B cell (primary cell): ENCODE data around the gene NOL4L. TPM values are rescaled to one million over a fixed set of nuclear protein-coding genes. Genes with fewer than 3 reads are reported as not detected.

Experiments used
- ATAC-seq: fragments of 200-7000 bp; cut with Tn5 transposase; one replicate; pipeline ENCODE4 v1.10.0; 2021; ENCODE audit warnings: low read depth, mild to moderate bottlenecking, moderate number of reproducible peaks, moderate library complexity
- CTCF ChIA-PET: fragments of 350-600 bp; sonication (Branson Sonifier 250); formaldehyde crosslinking; loops from one replicate; lab custom pipeline; 2021; ENCODE audit warnings: antibody characterized with exemption, inconsistent platforms; lab: Charles Lee
- POLR2A ChIA-PET: fragments of 350-600 bp; sonication (Branson Sonifier 250); formaldehyde crosslinking; loops from one replicate; lab custom pipeline; 2021; ENCODE audit warnings: antibody characterized with exemption; lab: Charles Lee
- DNase-seq: peaks from one replicate; pipeline ENCODE4 v3.0.0; 2013
- H2AFZ ChIP-seq: 2 replicates; pipeline ENCODE4 v1.6.1; 2012; ENCODE audit warnings: mild to moderate bottlenecking, low read depth, low read length; ENCODE audit not compliant: insufficient read depth, poor library complexity, severe bottlenecking
- H3K27ac ChIP-seq, 2 donors: 1 replicate in 1 of 2; 2 replicates in 1 of 2; pipeline ENCODE4 v1.5.1; 2012 to 2013; ENCODE audit warnings: low read length in 2 of 2, mild to moderate bottlenecking in 2 of 2, moderate library complexity in 1 of 2
- H3K27me3 ChIP-seq, 4 experiments: fragments of 200-600 bp in 1 of 4; sonication (generic) in 1 of 4; replicated peaks in 1 of 4; 1 replicate in 2 of 4; 2 replicates in 2 of 4; pipeline versions ENCODE4 v1.6.1 to v1.7.0; 2013 to 2016; ENCODE audit warnings: low read length in 3 of 4, mild to moderate bottlenecking in 2 of 4, mixed read lengths in 1 of 4, moderate library complexity in 1 of 4; ENCODE audit not compliant: insufficient read depth in 4 of 4, control insufficient read depth in 3 of 4; ENCODE audit errors: control extremely low read depth in 1 of 4
- H3K36me3 ChIP-seq, 2 experiments: replicated peaks in 1 of 2; 1 replicate in 1 of 2; 2 replicates in 1 of 2; pipeline versions ENCODE4 v1.6.1 to v1.7.1; 2013; ENCODE audit warnings: low read length in 1 of 2; ENCODE audit not compliant: insufficient read depth in 2 of 2, control insufficient read depth in 1 of 2; ENCODE audit errors: control extremely low read depth in 1 of 2, extremely low read depth in 1 of 2
- H3K4me1 ChIP-seq, 2 donors: fragments of 200-600 bp in 1 of 2; sonication (generic) in 1 of 2; 1 replicate in 1 of 2; 2 replicates in 1 of 2; pipeline versions ENCODE4 v1.5.1 to v1.6.1; 2013 to 2017; ENCODE audit warnings: low read length in 2 of 2; ENCODE audit not compliant: control insufficient read depth in 2 of 2, insufficient read depth in 2 of 2
- H3K4me2 ChIP-seq: replicated peaks from 2 replicates; pipeline ENCODE3; 2012; ENCODE audit warnings: mild to moderate bottlenecking, low read depth, low read length; ENCODE audit not compliant: poor library complexity, severe bottlenecking
- H3K4me3 ChIP-seq, 5 experiments: fragments of 200-600 bp in 1 of 5; sonication (generic) in 1 of 5; 1 replicate in 3 of 5; 2 replicates in 2 of 5; pipeline versions ENCODE4 v1.5.1 to v1.7.0; 2011 to 2016; ENCODE audit warnings: low read length in 4 of 5, mild to moderate bottlenecking in 4 of 5, low read depth in 2 of 5, control low read depth in 1 of 5, moderate library complexity in 1 of 5; ENCODE audit not compliant: insufficient read depth in 1 of 5; ENCODE audit errors: control extremely low read depth in 1 of 5, extremely low read depth in 1 of 5
- H3K79me2 ChIP-seq: fragments of 200-600 bp; sonication (generic); one replicate; pipeline ENCODE4 v1.6.0; 2016; ENCODE audit warnings: low read length; ENCODE audit not compliant: control insufficient read depth, insufficient read depth
- H3K9ac ChIP-seq: fragments of 200-600 bp; sonication (generic); 2 replicates; pipeline ENCODE4 v1.6.1; 2017; ENCODE audit warnings: mild to moderate bottlenecking, low read length, moderate library complexity
- H3K9me3 ChIP-seq, 3 donors: one replicate each; pipeline versions ENCODE4 v1.6.1 to v1.7.1; 2013; ENCODE audit warnings: low read length in 2 of 3; ENCODE audit not compliant: control insufficient read depth in 2 of 3, insufficient read depth in 1 of 3; ENCODE audit errors: control extremely low read depth in 1 of 3
- H4K20me1 ChIP-seq: 2 replicates; pipeline ENCODE4 v1.6.0; 2012; ENCODE audit warnings: mild to moderate bottlenecking, low read length; ENCODE audit not compliant: insufficient read depth, control insufficient read depth, poor library complexity, severe bottlenecking
- H3K27ac Mint-ChIP-seq: one replicate; pipeline ENCODE4 v1.8.0; 2021; ENCODE audit warnings: mixed read lengths
- H3K27me3 Mint-ChIP-seq: one replicate; pipeline ENCODE4 v1.8.0; 2021; ENCODE audit warnings: mixed read lengths
- H3K4me1 Mint-ChIP-seq: one replicate; pipeline ENCODE4 v1.8.0; 2021; ENCODE audit warnings: mixed read lengths
- H3K4me3 Mint-ChIP-seq: one replicate; pipeline ENCODE4 v1.8.0; 2021; ENCODE audit warnings: mixed read lengths
- H3K9me3 Mint-ChIP-seq: one replicate; pipeline ENCODE4 v1.8.0; 2022; ENCODE audit warnings: mixed read lengths; ENCODE audit not compliant: insufficient read depth
- EZH2 ChIP-seq: IDR thresholded peaks from 2 replicates; pipeline ENCODE4 v1.6.1; 2012; ENCODE audit warnings: borderline replicate concordance, low read depth, mild to moderate bottlenecking, moderate library complexity, low read length; ENCODE audit not compliant: insufficient read depth, poor library complexity, severe bottlenecking
- WGBS: methylation state at CpG from one replicate; pipeline ENCODE4 v1.1.5; 2013; ENCODE audit warnings: missing lambda C conversion rate; ENCODE audit not compliant: insufficient coverage; 5-methylcytosine and 5-hydroxymethylcytosine counted together
- intact Hi-C: fragments of 100-400 bp; cut with micrococcal nuclease; formaldehyde crosslinking; loops from one replicate; pipeline ENCODE4 v1.10.0; 2022
- polyA plus RNA-seq: library from polyadenylated mRNA; depleted of rRNA; stranded (reverse); fragments of >200 nt; gene quantifications from 2 replicates; pipeline ENCODE4 v1.2.3, GENCODE V29; 2012
- total RNA-seq, 2 donors: library from RNA; stranded (reverse); fragments of 120-200 nt in 1 of 2; gene quantifications; 1 replicate in 1 of 2; 2 replicates in 1 of 2; pipeline versions ENCODE4 v1.2.3 to v1.2.4, GENCODE V29; 2013 to 2022
- TF ChIP-seq, protein P1 (sequence below): fragments of 200-600 bp; IDR thresholded peaks from one replicate; pipeline ENCODE4 v1.8.0; 2022; ENCODE audit warnings: antibody characterized with exemption, mild to moderate bottlenecking

Gene NOL4L
- total and polyA plus RNA-seq, 2 donors (not counting 1 experiment from before 2014, with no cell fraction given): 6.5 to 7.9 TPM

DNA sequence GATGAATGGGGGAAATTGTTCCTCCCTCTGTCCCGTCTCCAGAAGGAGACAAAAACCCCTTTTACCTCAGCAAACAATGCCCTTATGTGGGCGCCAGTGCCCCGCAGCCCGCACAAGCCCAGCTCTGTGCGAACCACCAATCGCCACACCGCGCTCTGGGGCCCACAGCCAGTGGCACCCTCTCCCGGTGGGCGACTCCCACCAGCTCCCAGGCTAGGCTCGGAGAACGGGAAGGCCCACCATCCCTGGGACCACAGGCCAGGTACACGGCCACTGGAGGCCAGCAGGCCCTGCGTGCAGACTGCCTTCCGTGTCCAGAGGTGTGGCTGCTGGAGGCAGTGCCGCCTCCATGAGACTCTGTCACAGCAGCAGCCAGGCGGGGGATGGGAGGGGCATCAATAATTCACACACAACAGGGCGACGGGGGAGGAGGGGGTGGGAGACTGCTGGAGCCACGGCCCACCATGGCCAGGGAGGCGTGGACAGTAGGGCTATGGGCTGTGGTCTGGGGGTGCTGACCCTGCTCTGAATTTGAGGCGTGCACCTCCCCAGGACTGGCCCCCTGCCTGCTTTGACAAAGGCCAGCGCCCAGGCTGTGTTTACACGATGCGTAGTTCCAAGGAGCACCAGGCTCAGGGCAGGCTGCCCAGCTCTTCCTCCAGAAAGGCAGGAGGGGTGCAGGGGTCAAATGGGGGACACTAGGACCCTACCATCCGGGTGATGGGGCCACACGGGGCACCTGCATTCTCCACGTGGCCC, 121.3 kb downstream of the NOL4L start:
- H3K4me1 Mint-ChIP-seq: peaks cover 10% of the 10 kb centered on the region
- Histone ChIP-seq H3K27me3 (no peaks in the 10 kb centered on the region), H3K27ac (no peak overlapping the region), H3K4me3 (no peak overlapping the region), H3K4me2 (no peak overlapping the region), H3K79me2 (no peaks in the 10 kb centered on the region), H3K9ac (no peak overlapping the region), H3K36me3 (no peaks in the 10 kb centered on the region), H3K9me3 (no peaks in the 10 kb centered on the region), H3K4me1 (peaks cover 4 to 15% of the 10 kb centered on the region in 2 donors), H4K20me1 (no peaks in the 10 kb centered on the region), H2AFZ (no peak overlapping the region)
- H3K9me3 Mint-ChIP-seq: no peaks in the 10 kb centered on the region
- no peak overlapping the region for H3K4me3 Mint-ChIP-seq
- ChIA-PET POLR2A (no interaction called here), CTCF (no interaction called here)
- H3K27ac Mint-ChIP-seq: no peak overlapping the region
- WGBS: 94% methylated on average over 22 of the region's 28 CpGs
- H3K27me3 Mint-ChIP-seq: no peaks in the 10 kb centered on the region
- intact Hi-C loops: no loop called here
- ATAC-seq (no peak), DNase-seq (no peak)
- TF ChIP-seq, protein P1, sequence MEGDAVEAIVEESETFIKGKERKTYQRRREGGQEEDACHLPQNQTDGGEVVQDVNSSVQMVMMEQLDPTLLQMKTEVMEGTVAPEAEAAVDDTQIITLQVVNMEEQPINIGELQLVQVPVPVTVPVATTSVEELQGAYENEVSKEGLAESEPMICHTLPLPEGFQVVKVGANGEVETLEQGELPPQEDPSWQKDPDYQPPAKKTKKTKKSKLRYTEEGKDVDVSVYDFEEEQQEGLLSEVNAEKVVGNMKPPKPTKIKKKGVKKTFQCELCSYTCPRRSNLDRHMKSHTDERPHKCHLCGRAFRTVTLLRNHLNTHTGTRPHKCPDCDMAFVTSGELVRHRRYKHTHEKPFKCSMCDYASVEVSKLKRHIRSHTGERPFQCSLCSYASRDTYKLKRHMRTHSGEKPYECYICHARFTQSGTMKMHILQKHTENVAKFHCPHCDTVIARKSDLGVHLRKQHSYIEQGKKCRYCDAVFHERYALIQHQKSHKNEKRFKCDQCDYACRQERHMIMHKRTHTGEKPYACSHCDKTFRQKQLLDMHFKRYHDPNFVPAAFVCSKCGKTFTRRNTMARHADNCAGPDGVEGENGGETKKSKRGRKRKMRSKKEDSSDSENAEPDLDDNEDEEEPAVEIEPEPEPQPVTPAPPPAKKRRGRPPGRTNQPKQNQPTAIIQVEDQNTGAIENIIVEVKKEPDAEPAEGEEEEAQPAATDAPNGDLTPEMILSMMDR: no peak
- no peak for TF ChIP-seq EZH2

GRCh38 chr20:32462900-32463641, 122.1 kb downstream of the NOL4L start:
- H3K79me2 ChIP-seq: no peaks in the 10 kb centered on the region
- H3K27me3 ChIP-seq: no peaks in the 10 kb centered on the region
- H3K36me3 ChIP-seq: no peaks in the 10 kb centered on the region
- intact Hi-C loops: no loop called here
- 98% methylated on average over 10 of the region's 15 CpGs for WGBS
- no peaks in the 10 kb centered on the region for H4K20me1 ChIP-seq
- TF ChIP-seq EZH2: no peak
- TF ChIP-seq, protein P1: no peak
- ChIA-PET CTCF (no interaction called here), POLR2A (no interaction called here)
- no peak overlapping the region for H3K27ac Mint-ChIP-seq
- H3K27ac ChIP-seq: no peak overlapping the region
- H3K4me1 ChIP-seq: peaks cover 4 to 9% of the 10 kb centered on the region in 2 donors
- DNase-seq (no peak), ATAC-seq (no peak)
- H2AFZ ChIP-seq: no peak overlapping the region
- H3K4me1 Mint-ChIP-seq: peaks cover 11% of the 10 kb centered on the region
- H3K27me3 Mint-ChIP-seq: no peaks in the 10 kb centered on the region
- H3K9ac ChIP-seq: no peak overlapping the region
- H3K4me2 ChIP-seq: no peak overlapping the region
- no peaks in the 10 kb centered on the region for H3K9me3 Mint-ChIP-seq
- H3K4me3 ChIP-seq: no peak overlapping the region
- no peaks in the 10 kb centered on the region for H3K9me3 ChIP-seq
- H3K4me3 Mint-ChIP-seq: no peak overlapping the region
